ENCODE results near the gene SDR42E1.

Gene SDR42E1, protein sequence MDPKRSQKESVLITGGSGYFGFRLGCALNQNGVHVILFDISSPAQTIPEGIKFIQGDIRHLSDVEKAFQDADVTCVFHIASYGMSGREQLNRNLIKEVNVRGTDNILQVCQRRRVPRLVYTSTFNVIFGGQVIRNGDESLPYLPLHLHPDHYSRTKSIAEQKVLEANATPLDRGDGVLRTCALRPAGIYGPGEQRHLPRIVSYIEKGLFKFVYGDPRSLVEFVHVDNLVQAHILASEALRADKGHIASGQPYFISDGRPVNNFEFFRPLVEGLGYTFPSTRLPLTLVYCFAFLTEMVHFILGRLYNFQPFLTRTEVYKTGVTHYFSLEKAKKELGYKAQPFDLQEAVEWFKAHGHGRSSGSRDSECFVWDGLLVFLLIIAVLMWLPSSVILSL

DNA sequence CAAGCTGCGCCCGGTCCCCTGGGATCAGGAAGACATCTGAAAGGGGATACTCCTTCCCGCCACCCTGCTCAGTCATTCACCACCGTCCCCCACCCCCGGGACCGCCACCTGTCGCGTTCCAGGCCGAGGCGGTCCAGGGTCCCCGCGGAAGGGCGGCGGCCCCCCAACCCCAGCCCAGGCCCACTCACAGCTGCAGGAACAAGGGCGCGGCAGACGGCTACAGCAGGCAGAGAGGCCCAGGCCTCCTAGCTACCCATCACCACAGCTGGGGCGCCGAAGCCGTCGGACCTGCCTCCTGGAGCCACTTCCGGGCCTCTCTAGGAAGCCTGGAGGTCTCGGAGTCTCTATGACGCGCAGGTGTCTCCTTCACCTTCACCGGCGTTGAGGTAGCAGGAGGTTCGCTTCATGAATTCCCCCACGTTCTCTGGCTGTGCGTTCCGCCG lies at the start of gene SDR42E1:
Gene SDR42E1 (minus strand): TSS at position 272 of the 443 bp plus-strand sequence. CDS start 10,612 bp downstream, outside the sequence.
- Histone ChIP-seq H3K79me2 (ENCODE audit: control insufficient read depth, insufficient read depth, low read length, unreplicated experiment) (no peaks in the 10 kb centered on the region), H3K27me3 (ENCODE audit: insufficient read depth, low read length) (no peaks in the 10 kb centered on the region; the same call in 1 of the 2 replicates), H2AFZ (ENCODE audit: low read length, unreplicated experiment) (peak within 1 kb of the TSS; percentile 64), H3K4me1 (ENCODE audit: control insufficient read depth, insufficient read depth, low read length, unreplicated experiment) (peaks cover 9% of the 10 kb centered on the region), H3K27ac (ENCODE audit: low read depth, low read length) (no peak within 1 kb of the TSS), H3K36me3 (ENCODE audit: insufficient read depth, low read length) (no peaks in the 10 kb centered on the region), H3K4me3 (ENCODE audit: low read depth, low read length) (peak within 1 kb of the TSS; percentile 74)

- Histone ChIP-seq H3K27ac (ENCODE audit: low read depth, low read length) (no peak overlapping the region), H3K27me3 (ENCODE audit: insufficient read depth, low read length) (peaks cover 30% of the 10 kb centered on the region)
Observed at GRCh38 chr16:82059983-82060421, 48.7 kb upstream of the SDR42E1 start.

GRCh38 chr16:82059161-82059982 lies 48.1 kb upstream of the SDR42E1 start:
- H3K36me3 ChIP-seq (ENCODE audit: insufficient read depth, low read length): no peaks in the 10 kb centered on the region
- H3K27ac ChIP-seq (ENCODE audit: low read depth, low read length): no peak overlapping the region
- H2AFZ ChIP-seq (ENCODE audit: low read length, unreplicated experiment): no peak overlapping the region
- H3K27me3 ChIP-seq (ENCODE audit: insufficient read depth, low read length): peaks cover 36% of the 10 kb centered on the region
- H3K4me3 ChIP-seq (ENCODE audit: low read depth, low read length): no peak overlapping the region
- peaks cover 5% of the 10 kb centered on the region for H3K4me1 ChIP-seq (ENCODE audit: control insufficient read depth, insufficient read depth, low read length, unreplicated experiment)
- H3K79me2 ChIP-seq (ENCODE audit: control insufficient read depth, insufficient read depth, low read length, unreplicated experiment): no peaks in the 10 kb centered on the region

More at GRCh38 chr16:82059983-82060421, 48.7 kb upstream of the SDR42E1 start:
- Histone ChIP-seq H3K79me2 (ENCODE audit: control insufficient read depth, insufficient read depth, low read length, unreplicated experiment) (no peaks in the 10 kb centered on the region), H3K36me3 (ENCODE audit: insufficient read depth, low read length) (no peaks in the 10 kb centered on the region), H2AFZ (ENCODE audit: low read length, unreplicated experiment) (no peak overlapping the region), H3K4me3 (ENCODE audit: low read depth, low read length) (no peak overlapping the region), H3K4me1 (ENCODE audit: control insufficient read depth, insufficient read depth, low read length, unreplicated experiment) (peaks cover 5% of the 10 kb centered on the region)

DNA sequence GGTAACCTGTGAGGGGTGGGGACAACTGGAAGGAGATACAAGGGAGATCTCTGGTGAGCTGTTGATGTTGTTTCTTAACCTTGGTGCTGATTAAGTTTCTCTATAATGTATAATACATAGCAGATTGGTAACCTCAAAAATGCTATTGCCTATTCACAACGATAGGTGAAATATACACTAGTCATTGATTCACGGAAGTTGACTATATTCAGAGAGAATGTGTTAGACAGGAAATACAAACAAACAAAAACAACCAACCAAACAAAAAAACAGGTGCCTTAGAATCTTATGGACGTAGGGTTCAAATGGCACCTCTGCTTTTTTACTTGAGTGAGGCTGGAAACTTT lies 45.3 kb upstream of the SDR42E1 start:
- Histone ChIP-seq H3K4me3 (ENCODE audit: low read depth, low read length) (no peak overlapping the region), H3K79me2 (ENCODE audit: control insufficient read depth, insufficient read depth, low read length, unreplicated experiment) (no peaks in the 10 kb centered on the region), H3K27ac (ENCODE audit: low read depth, low read length) (no peak overlapping the region), H3K4me1 (ENCODE audit: control insufficient read depth, insufficient read depth, low read length, unreplicated experiment) (no peaks in the 10 kb centered on the region), H2AFZ (ENCODE audit: low read length, unreplicated experiment) (no peak overlapping the region), H3K36me3 (ENCODE audit: insufficient read depth, low read length) (no peaks in the 10 kb centered on the region), H3K27me3 (ENCODE audit: insufficient read depth, low read length) (peaks cover 58% of the 10 kb centered on the region)

DNA sequence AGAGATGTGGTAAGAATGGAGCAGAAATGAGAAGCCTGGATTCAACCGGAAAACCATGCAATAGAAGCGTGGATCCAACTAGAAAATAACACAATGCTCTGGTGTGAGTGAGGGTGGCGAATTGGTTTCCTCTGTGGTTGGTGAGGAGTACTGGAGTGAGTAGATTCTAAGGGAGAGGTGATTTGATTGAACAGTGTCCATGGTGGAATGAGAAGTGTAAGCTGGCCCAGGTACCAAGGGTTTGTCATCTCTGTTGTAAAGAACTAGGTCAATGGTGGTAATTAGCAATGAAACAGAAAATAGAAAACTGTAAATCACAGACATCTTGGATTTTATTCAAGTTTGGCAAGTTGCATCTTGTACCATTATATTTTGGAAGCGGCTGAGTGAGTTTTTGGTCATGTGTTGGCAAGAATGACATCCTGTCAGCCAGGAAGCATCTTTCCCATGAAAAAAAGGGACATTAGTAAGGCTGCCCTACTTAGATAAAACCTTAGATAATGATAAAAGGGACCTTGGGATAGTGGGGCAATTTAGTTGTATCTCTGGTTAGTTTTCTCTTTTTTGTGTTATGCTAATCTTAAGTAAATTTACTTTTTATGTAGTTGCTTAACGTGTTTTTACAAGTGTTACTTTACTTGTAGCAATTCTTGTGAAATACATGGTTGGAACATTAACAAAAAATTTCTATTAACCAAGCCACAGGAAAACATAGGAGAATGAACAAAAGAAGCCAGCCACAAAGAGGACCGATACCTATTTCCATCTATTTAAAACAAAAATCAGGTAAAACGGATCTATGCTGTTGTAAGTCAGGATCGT lies 44.7 kb upstream of the SDR42E1 start:
- H2AFZ ChIP-seq (ENCODE audit: low read length, unreplicated experiment): no peak overlapping the region

GRCh38 chr16:82055117-82055516 lies 43.8 kb upstream of the SDR42E1 start:
- H3K36me3 ChIP-seq (ENCODE audit: insufficient read depth, low read length): no peaks in the 10 kb centered on the region
- no peak overlapping the region for H3K27ac ChIP-seq (ENCODE audit: low read depth, low read length)
- no peak overlapping the region for H2AFZ ChIP-seq (ENCODE audit: low read length, unreplicated experiment)
- H3K4me3 ChIP-seq (ENCODE audit: low read depth, low read length): no peak overlapping the region
- H3K4me1 ChIP-seq (ENCODE audit: control insufficient read depth, insufficient read depth, low read length, unreplicated experiment): no peaks in the 10 kb centered on the region
- H3K27me3 ChIP-seq (ENCODE audit: insufficient read depth, low read length): peaks cover 66% of the 10 kb centered on the region
- H3K79me2 ChIP-seq (ENCODE audit: control insufficient read depth, insufficient read depth, low read length, unreplicated experiment): no peaks in the 10 kb centered on the region

More for the DNA sequence above, 44.7 kb upstream of the SDR42E1 start:
- no peaks in the 10 kb centered on the region for H3K79me2 ChIP-seq (ENCODE audit: control insufficient read depth, insufficient read depth, low read length, unreplicated experiment)
- peaks cover 63% of the 10 kb centered on the region for H3K27me3 ChIP-seq (ENCODE audit: insufficient read depth, low read length)
- H3K27ac ChIP-seq (ENCODE audit: low read depth, low read length): no peak overlapping the region
- no peak overlapping the region for H3K4me3 ChIP-seq (ENCODE audit: low read depth, low read length)
- no peaks in the 10 kb centered on the region for H3K36me3 ChIP-seq (ENCODE audit: insufficient read depth, low read length)
- H3K4me1 ChIP-seq (ENCODE audit: control insufficient read depth, insufficient read depth, low read length, unreplicated experiment): no peaks in the 10 kb centered on the region

GRCh38 chr16:82051656-82052055 lies 40.4 kb upstream of the SDR42E1 start:
- Histone ChIP-seq H3K4me1 (ENCODE audit: control insufficient read depth, insufficient read depth, low read length, unreplicated experiment) (no peaks in the 10 kb centered on the region), H3K36me3 (ENCODE audit: insufficient read depth, low read length) (no peaks in the 10 kb centered on the region), H3K79me2 (ENCODE audit: control insufficient read depth, insufficient read depth, low read length, unreplicated experiment) (no peaks in the 10 kb centered on the region), H2AFZ (ENCODE audit: low read length, unreplicated experiment) (no peak overlapping the region), H3K4me3 (ENCODE audit: low read depth, low read length) (no peak overlapping the region), H3K27me3 (ENCODE audit: insufficient read depth, low read length) (peaks cover 86% of the 10 kb centered on the region), H3K27ac (ENCODE audit: low read depth, low read length) (no peak overlapping the region)

DNA sequence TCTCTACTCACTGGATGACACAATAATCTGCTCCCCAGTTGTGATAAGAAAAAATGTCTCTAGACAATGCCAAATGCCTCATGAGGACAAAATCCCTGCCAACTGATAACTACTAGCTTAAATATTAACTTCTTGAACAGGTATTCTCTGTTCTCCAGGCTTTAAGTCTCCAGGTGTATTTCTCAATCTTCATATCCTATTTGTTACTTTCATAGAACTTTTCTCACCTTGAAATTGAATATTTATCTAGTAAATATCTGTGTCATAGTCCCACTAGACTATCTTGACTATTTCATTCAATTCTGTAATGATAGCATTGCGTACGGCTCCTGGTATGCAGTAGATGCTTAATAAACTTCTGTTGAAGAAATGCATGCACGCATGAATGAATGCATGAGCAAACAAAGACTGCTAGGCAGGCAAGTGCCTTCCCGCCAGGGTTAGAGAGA lies 39.7 kb upstream of the SDR42E1 start:
- Histone ChIP-seq H3K4me3 (ENCODE audit: low read depth, low read length) (no peak overlapping the region), H3K27me3 (ENCODE audit: insufficient read depth, low read length) (peaks cover 81% of the 10 kb centered on the region), H3K36me3 (ENCODE audit: insufficient read depth, low read length) (no peaks in the 10 kb centered on the region), H3K4me1 (ENCODE audit: control insufficient read depth, insufficient read depth, low read length, unreplicated experiment) (no peaks in the 10 kb centered on the region), H3K79me2 (ENCODE audit: control insufficient read depth, insufficient read depth, low read length, unreplicated experiment) (no peaks in the 10 kb centered on the region), H2AFZ (ENCODE audit: low read length, unreplicated experiment) (no peak overlapping the region), H3K27ac (ENCODE audit: low read depth, low read length) (no peak overlapping the region)

- H3K27ac ChIP-seq (ENCODE audit: low read depth, low read length): no peak overlapping the region
- no peak overlapping the region for H2AFZ ChIP-seq (ENCODE audit: low read length, unreplicated experiment)
- H3K4me1 ChIP-seq (ENCODE audit: control insufficient read depth, insufficient read depth, low read length, unreplicated experiment): no peaks in the 10 kb centered on the region
- peaks cover 79% of the 10 kb centered on the region for H3K27me3 ChIP-seq (ENCODE audit: insufficient read depth, low read length)
- no peaks in the 10 kb centered on the region for H3K36me3 ChIP-seq (ENCODE audit: insufficient read depth, low read length)
- H3K79me2 ChIP-seq (ENCODE audit: control insufficient read depth, insufficient read depth, low read length, unreplicated experiment): no peaks in the 10 kb centered on the region
- no peak overlapping the region for H3K4me3 ChIP-seq (ENCODE audit: low read depth, low read length)
Observed at GRCh38 chr16:82050506-82050905, 39.2 kb upstream of the SDR42E1 start.

GRCh38 chr16:82049484-82049883 lies 38.2 kb upstream of the SDR42E1 start:
- H3K4me1 ChIP-seq (ENCODE audit: control insufficient read depth, insufficient read depth, low read length, unreplicated experiment): no peaks in the 10 kb centered on the region
- H3K79me2 ChIP-seq (ENCODE audit: control insufficient read depth, insufficient read depth, low read length, unreplicated experiment): no peaks in the 10 kb centered on the region
- H3K27ac ChIP-seq (ENCODE audit: low read depth, low read length): no peak overlapping the region

More at GRCh38 chr16:82049484-82049883, 38.2 kb upstream of the SDR42E1 start:
- H3K36me3 ChIP-seq (ENCODE audit: insufficient read depth, low read length): no peaks in the 10 kb centered on the region
- peaks cover 71% of the 10 kb centered on the region for H3K27me3 ChIP-seq (ENCODE audit: insufficient read depth, low read length)
- no peak overlapping the region for H3K4me3 ChIP-seq (ENCODE audit: low read depth, low read length)
- H2AFZ ChIP-seq (ENCODE audit: low read length, unreplicated experiment): no peak overlapping the region

Measured in ACC112 (cell line).